A204.1 (cell line): ENCODE measurements around the gene TBC1D24.

Experiments
- FAIRE-seq: peaks from 2 replicates; lab custom pipeline; 2012; peaks lifted over from hg19 to GRCh38; lab: Jason Lieb, UNC

TBC1D24 gene

DNA sequence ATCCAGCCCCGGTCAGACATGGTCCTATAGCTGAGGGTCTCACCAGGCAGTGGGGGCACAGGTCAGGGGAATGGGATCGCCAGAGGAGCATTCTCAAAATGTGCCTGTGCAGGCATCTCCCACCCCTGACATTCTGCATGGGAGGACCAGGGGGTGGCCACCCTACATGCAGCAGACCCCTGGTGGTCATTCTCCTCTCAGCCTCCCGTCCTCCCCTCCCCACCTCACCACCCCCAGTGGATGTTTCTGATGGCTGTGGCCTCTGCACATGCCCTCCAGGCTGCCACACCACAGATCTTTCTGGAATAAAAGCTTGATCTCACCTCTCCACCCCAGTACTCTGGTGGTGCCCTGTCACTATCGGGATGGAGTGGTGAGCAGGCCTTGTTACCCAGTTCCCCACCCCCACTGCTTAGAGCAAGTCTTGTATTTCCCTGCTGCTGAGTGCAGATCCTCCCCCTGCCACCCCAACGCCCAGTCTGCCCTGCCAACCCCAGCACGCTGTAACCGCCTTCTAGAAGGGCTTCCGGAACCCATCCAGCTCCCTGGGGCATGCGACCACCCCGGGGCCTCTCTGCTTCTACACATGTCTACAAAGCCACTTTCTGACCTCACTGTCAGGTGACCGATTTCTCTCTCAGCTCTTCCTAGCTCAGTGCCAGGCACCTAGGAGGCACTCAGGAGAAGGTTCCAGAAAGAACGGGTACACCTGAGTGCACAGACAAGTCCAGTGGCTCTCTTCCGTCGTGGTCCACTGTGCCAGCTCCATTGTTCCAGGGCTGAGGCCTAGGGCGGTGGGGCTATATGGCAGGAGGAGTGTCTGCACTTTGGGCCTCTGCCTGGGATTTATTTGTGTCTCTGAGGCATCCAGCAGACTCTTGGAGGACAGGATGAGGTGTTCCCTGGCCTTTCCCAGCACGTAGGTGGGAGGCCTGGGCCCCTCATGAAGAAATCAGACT, 9.3 kb downstream of the TBC1D24 start:
- FAIRE-seq, result no peak

DNA sequence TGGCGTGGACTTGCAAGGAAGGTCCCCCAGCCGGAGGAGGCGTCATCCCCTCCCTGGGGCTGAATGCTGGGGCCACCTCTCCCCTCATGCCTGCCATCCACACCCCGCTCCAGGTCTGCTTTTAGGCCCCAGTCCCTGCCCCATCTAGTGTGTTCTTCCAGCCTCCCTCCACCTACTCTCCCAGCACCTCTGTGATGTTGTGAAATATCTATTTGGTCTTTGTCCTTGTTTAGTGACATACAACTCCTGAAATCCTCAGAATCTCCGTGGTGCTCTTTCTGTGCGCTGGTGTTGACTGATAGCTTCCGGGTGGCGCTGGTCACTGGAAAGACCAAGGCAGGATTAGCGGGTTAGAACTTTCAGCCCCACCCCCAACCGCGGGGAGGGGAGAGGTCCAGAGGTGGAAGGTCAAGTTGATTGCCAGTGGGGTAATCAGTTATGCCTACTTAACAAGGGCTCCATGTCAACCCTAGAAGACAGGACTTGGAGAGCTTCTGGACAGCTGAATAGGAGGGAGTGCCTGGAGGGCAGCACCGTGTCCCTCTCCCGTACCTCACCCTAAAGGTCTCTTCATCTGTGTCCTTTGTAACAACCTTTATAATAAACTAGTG, 10.1 kb downstream of the TBC1D24 start:
- FAIRE-seq, result no peak

DNA sequence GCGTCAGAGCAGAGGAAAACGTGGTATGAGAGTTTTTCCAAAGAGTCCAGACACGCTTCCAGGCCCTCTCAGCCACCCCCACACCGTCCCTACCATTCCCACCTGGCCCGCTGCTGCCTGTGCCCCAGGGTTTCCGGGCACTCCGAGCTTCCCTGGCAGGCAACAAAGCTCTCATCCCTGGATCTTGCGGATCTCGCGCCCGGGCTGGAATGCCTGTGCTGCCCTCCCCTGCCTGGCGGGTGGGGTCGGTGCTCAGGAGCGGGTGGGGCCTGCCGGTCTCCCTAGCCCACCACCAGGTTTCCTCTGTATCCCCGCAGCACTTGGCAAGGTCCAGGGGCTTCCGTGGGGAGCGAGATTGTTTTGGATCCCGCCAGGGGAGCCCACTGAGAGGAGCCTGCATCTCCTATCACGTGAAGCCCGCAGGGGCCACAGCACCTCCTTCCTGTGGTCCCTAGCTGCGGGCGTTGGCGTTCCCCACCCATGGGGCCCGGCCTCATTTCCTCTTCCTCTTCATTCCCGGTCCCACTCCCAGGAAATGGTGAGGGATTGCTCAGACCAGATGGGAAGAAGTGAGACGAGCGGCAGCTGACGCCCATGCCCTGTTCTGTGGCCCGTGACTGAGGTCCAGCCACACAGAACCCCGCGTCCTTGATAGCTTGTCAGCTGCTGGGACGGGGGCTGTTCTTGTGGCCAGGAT, 11.0 kb downstream of the TBC1D24 start:
- no peak for FAIRE-seq

DNA sequence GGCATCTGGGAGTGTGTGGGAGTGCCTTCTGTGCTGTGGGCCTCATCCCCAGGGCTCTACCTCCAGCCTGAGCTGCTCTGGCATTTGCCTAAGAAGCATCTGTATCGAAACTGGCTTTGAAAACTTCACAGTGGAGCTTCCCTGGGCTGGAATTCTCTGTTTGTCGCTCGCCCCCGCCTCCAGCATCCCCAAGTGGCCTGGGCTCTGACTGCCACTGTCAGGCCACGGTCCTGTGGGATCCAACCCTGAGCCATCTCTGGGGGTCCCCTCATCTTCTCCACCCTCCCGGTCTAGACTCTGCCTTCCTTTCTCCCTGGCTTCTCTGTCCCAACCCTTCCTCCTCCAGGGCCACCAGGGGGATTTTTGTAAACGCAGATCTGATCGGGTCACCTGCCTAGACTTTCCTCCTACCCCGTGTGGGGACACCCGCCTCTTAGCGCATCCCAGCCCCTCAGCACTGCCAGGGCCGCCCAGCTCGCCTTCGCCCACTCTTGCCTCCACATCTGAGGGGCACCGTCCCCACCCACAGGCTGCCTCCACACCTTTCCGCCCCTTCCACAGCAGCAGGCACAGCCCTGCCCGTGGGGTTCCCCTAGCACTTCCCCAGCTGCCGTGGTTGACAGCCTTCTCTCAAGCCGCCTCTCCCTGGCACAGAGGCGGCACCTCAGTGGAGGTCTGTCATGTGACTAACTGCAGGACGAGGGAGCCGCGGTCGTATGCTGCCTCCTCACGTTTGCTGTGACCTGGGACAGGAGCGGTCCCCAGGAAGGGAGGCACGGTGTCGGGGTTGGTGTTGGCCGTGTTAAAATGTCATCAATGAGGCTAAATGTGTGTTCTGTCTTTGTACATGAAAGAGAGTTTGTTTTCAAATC, 12.0 kb downstream of the TBC1D24 start:
- FAIRE-seq, result no peak

DNA sequence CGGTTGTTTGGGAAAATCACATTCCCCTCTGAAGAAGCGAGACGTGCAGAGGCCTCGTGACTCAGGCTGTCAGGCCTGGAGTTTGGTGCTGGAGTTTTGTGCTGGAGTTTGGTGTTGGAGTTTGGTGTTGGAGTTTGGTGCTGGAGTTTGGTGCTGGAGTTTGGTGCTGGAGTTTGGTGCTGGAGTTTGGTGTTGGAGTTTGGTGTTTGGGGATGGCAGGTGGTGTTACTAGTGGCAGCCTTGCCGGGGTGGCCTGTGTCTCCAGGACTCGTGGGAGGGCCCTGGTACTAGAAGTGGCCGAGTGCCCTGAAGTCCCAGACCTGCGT, 12.6 kb downstream of the TBC1D24 start:
- FAIRE-seq, result no peak

DNA sequence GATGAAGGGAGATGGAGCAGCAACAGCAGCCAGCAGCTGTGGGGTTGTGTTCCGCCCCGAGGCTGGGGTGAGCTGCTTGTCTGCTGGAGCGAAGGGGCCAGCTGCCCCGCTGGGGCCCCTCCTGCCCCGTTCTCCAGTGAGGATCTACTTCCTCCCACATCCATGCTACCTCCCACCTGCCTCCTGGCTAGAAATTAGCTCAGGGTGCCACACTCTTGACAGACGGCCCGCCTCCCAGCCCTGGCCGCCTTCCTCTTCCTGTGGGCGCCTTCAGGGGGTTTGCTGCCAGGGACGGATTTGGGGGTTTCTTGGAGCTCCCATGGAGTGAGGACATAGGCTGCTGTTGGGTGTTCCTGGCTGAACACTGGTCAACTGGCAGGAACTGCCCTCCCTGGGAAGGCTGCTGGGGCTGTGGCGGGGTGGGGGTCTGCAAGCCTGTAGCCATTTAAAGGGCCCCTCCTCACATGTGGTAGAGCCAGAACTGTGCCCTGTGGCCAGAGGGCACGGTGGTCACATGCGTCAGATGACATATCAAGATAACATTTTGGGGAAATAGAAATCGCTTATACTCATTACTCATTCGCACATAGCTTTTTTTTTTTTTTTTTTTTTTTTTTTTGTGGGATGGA, 13.1 kb downstream of the TBC1D24 start:
- no peak for FAIRE-seq

- no peak for FAIRE-seq
Observed at GRCh38 chr16:2489581-2489980, 14.7 kb downstream of the TBC1D24 start.

DNA sequence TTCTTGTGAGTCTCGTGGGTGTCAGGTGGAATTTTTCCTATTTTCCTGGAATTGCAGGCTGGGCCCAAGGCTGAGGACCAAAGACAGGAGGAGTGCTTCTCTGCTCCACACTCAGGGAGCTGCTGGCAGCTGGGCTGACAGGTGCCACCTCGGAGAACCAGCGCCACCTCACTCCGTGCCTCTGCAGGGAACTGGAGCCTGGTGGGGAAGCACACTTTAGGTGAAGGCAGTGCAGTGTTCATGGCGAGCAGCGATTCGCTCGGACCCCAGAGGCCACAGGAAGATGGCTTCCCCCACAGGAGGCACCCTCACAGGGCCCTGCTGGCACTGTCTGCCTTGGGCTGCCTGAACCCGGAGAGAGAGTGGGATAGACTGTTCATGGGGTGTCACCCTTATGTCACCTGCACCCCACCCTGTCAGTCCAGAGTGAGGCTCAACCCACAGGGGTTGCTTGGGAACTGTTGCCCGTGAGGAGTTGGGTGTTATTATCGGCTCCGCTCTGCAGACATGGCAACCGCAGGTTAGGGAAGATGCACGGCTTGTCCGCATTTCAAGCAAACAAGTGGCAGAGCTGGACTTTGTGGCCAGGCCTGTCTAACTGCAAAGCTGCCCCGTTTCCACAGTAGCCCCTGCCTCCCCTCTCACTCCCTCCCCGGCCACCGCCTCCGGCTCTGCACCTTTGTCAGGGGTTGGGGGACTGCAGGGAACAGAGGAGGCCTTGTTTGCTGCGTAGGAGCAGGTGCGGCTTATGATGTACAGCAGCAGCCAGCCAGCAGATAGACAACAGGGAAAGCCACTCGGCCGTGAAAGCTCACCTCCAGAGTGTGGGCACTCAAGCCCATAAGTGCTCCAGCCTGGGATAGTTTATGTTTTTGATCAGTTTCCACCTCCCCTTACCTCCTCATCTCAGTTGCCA, 15.5 kb downstream of the TBC1D24 start:
- FAIRE-seq, result no peak

- no peak for FAIRE-seq
Observed at GRCh38 chr16:2492292-2492691, 17.4 kb downstream of the TBC1D24 start.

DNA sequence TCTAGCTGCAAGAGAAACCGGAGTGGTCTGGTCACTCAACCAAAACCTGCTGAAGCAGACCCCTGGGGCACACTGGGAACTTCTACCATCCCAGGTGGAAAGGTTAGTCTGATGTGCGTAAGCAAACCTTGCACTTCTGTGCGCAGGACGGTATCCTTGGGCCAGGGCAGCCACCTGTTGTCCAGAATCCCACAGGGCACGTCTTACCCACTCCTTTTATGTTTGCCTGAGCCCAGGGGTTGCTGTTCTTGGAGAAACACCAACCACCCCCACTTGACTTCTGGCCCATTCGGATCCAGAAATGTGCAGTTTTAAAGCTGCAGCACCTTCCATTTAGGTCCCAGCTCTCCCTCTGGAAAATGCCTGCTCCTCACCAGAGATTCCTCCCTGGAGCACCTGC, 18.7 kb downstream of the TBC1D24 start:
- FAIRE-seq, result no peak

DNA sequence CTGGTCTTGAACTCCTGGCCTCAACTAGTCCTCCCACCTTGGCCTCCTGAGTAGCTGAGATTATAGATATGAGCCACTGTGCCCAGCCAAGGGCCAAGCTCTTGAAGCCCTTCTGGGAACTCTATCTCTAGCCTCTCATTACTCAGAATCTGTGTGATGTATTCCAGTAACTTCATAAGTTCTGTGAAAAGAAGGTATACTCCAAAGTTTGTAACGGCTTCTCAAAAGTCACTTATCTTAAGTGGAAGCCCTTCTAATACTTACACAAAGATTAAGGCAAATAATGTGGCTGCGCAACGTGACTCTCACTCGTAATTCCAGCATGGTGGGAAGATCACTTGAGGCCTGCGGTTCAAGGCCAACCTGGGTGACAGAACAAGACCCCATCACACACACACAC, 19.7 kb downstream of the TBC1D24 start:
- FAIRE-seq, result no peak

DNA sequence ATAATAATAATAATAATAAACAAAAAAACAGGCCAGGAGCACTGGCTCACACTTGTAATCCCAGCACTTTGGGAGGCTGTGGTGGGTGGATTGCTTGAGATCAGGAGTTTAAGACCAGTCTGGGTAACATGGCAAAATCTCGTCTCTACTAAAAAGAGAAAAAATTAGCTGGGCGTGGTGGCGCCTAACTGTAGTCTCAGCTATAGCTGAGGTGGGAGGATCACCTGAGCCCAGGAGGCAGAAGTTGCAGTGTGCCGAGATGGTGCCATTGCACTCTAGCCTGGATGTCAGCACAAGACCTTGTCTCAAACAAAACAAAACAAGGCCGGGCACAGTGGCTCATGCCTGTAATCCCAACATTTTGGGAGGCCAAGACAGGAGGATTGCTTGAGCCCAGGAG, 20.1 kb downstream of the TBC1D24 start:
- no peak for FAIRE-seq

- no peak for FAIRE-seq
Observed at GRCh38 chr16:2496223-2497115, 21.5 kb downstream of the TBC1D24 start.

GRCh38 chr16:2497116-2497630, 22.2 kb downstream of the TBC1D24 start:
- FAIRE-seq, result no peak

GRCh38 chr16:2497695-2498484, 23.0 kb downstream of the TBC1D24 start:
- FAIRE-seq, result no peak

DNA sequence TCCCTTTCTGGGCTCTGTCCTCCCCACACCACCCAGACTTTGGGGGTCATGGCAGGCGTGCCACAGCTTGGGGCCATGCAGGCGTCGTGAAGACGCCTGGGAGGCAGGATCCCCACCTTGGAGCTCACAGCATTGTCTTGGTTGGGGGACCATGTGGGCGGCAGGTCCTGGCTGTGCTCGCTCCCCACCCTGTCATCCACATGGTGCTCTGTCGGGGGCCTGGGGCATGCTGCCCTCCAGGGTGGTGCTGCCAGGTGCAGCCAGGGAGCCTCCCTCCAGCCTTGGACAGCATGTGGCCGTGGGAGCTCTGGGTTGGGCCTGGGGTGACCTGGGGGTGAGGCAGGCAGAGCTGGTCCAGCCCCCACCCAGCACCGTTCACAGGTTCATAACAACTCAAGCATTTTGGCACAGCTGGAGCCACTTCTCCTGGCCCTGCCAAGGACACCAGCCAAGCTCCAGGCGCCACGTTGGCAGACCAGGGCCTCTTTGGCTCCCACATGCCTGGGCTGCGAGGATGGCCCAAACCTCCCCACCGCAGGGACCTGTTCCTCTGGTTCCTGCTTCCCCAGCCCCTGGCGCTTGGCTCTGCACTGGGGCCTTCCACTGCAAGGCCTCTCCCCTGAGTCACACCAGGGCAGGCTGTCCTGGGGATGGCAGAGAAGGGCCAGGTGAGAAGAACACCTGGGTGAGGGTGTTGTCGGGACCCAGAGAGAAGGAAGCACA, 23.8 kb downstream of the TBC1D24 start:
- no peak for FAIRE-seq

DNA sequence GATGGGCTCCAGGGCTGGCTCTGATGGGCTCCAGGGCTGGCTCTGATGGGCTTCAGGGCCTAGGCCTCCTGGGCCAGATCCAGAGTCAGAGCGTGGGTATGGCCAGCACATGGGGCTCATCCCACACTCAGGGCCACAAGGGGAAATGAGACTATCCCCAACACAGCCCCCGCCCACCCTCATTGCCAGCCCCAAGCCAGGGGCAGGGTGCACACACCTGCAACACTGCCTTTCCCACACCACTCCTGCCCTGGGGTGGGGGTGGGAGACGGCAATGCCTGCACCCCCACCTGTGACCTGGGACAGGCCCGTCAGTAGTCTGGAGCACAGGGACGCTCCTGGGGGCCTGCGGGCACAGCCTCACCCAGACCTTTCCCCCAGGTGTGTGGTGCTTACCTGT, 24.5 kb downstream of the TBC1D24 start:
- FAIRE-seq, result no peak

DNA sequence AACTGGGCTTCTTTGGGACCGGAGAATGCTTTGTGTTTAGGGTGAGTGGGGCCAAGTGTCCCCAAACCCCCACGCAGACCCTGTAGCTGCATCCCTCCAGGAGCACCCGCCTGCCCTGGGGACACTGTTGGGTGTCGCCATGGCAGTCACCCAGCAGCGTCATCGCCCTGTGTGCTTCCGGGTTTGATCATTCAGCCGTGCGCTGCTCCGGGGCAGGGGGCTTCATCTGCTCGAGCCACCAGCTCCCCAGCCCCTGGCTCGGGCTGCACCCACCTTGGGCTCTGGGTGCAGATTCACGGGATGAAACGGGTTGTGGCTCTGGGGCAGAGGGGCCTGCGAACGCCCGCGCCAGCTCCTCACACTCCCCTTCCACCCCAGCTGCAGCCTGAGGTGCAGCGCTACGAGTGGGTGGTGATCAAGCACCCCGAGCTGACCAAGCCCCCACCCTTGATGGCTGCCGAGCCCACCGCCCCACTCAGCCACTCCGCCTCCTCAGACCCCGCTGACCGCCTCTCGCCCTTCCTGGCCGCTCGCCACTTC, 25.0 kb downstream of the TBC1D24 start:
- no peak for FAIRE-seq
